ENCODE measurements around the gene KANSL1L.

- TF ChIP-seq CTCF (IDR thresholded peaks at IDR 0.05; ENCODE audit: poor library complexity) (no peak), EZH2 (IDR thresholded peaks at IDR 0.05; ENCODE audit: borderline replicate concordance) (no peak)
Measured at GRCh38 chr2:210132239-210132638, 39.0 kb downstream of the KANSL1L start.
